Retina (tissue), 1 donor: ENCODE measurements around the gene XRCC4.
A peak's percentile ranks its signal among the peaks of the same experiment; 100 is the strongest.
"Not testable (repeated sequence)": the region's sequence is repeated elsewhere in the genome, so short reads cannot be mapped to it uniquely, and the experiment has no call there.

ENCODE experiments used
- DNase-seq: peaks from one replicate; pipeline ENCODE4 v3.0.0-alpha.2; 2016

The XRCC4 gene

DNA sequence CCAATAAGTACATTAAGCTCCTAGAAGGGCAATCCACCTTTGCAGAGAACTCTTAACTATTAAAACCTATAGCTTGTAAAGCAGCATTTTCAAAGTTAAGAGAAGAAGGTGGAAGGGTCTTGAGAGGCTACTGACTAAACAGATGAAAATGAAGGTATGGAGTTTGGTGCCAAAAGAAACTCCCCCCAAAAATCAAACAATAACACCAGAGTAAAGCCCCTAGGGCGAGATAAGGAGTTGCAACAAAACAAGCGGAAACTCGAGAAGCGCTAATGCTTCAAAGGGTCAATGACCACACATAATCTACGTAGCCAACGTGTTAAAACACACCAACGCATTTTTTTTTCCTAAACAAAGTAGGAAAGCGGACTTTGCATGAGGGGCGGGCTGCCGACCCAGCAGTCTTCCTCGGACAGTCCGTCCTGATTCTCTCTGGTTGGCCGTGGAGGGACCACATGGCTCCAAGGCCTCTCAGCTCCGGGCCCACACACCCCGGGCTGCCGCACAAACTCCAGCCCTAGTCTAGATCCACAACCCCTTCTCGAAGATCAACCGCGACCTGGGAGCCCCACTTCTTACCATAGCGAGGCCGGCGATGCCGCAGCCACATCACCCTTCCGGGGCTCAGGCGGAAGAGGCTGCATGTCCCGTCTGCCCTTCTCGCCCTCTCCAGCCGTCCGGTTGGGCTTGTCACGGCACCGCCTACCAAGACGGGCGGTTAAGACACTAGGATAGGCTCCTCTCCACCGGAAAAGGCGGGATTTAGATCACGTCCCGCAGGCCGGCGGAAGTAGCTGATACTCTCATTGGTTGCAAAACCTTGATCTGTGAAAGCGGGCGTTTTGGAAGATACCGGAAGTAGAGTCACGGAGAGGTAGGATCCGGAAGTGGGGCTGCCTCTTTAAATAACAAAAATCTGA is at the start of gene XRCC4, which contains the start of gene TMEM167A:
Gene XRCC4 (plus strand): TSS at position 806 of the 920 bp plus-strand sequence. CDS start 27,373 bp downstream, outside the sequence.
Gene TMEM167A (minus strand): TSS at position 653 of the 920 bp plus-strand sequence. CDS start 71 bp downstream, at position 582.
- peak; percentile 94 for DNase-seq

- DNase-seq = no peak
Measured at GRCh38 chr5:83029912-83030311, 47.4 kb upstream of the XRCC4 start.

- DNase-seq = no peak
Measured at GRCh38 chr5:83031381-83031780, 46.0 kb upstream of the XRCC4 start.

GRCh38 chr5:83034036-83034435 is 43.3 kb upstream of the XRCC4 start:
- no peak for DNase-seq

- no peak for DNase-seq
Measured at GRCh38 chr5:83034528-83035207, 42.7 kb upstream of the XRCC4 start.

GRCh38 chr5:83035373-83036100 is 41.8 kb upstream of the XRCC4 start:
- DNase-seq = peak; percentile 73

- DNase-seq = peak; percentile 26
Measured at GRCh38 chr5:83036991-83037575, 40.3 kb upstream of the XRCC4 start.

DNA sequence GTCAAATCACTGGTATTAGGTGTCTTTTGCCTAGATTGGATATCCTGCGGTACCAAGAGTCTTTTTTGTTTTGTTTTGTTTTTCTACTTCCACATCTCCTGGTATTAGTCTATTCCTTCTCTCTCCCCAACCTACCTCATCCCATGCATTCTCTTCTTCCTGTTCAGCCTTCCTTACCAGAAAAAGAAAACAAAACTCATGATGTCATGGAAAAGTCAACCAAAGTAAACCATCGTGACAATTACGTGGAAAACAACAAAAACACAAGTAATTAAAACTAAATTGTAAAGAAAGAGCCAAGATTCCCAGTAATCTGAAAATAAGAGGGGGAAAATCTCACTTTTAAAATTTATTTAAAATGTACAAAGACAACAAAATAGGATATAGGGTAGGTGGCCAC is 38.4 kb upstream of the XRCC4 start:
- no peak for DNase-seq

- no peak for DNase-seq
Measured at GRCh38 chr5:83042507-83042906, 34.8 kb upstream of the XRCC4 start.

DNA sequence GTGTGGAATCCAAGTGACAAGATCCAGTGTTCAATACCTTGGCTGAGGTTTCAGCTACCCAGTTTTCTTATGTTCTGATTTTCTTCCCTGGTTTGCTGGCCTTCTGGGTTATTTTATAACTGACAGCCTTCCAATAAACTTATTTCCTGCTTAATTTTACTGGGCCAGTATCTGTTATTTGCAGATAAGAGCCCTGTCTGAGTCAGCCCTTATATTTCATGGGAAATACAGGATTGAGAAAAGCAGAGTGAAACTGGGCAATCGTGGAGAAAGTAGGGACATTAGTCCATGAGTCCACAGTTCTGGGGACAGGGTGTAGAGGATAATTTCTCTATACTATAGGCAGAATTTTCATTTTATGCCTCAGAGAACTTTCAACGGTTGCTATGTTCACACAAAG is 32.4 kb upstream of the XRCC4 start:
- no peak for DNase-seq

- DNase-seq = no peak
Measured at GRCh38 chr5:83048277-83048676, 29.1 kb upstream of the XRCC4 start.

- DNase-seq = no peak
Measured at GRCh38 chr5:83048811-83049210, 28.5 kb upstream of the XRCC4 start.

DNA sequence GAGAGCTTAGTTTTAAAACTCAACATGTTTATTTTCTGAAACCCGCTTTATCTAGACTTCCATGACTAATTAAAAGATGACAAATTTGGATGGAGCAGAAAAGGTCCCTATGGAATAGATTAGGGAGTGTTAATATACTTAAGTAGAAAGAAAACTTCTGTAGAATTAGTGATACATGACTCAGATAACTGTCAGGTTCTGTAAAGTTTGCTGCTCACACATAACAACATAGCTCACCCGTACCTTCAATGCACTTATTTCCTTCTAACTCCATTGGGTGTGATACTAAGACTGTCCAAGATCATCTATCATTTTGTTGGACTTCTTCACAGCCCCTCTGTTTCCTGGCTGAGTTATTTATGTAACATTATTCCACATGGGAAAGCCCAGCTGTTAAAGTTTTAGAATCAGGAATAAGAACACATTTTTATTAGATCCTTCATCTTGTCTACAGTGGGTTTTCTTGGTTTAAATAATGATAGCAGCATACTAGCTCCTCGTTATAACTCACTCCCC is 27.9 kb upstream of the XRCC4 start:
- no peak for DNase-seq

GRCh38 chr5:83050723-83051340 is 26.5 kb upstream of the XRCC4 start:
- DNase-seq = no peak

DNA sequence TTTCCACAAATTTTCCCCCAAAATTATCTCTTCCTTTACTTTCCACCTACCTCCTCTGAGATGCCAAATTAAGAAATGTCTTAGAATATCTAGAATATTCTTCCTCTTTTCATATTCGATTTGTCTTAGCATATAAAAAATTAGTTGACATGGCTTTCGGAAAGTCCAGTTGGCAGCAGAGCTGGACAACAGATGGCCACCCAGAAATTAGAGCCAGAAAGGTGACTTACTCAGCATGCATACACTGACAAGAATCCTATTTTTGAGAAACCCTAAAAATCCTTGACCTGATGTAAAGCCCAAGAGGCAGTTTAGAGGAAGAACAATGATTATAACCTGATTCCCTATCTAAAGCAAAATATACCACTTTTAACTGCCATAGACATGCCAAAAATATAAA is 22.2 kb upstream of the XRCC4 start:
- DNase-seq = no peak

- no peak for DNase-seq
Measured at GRCh38 chr5:83058726-83059125, 18.6 kb upstream of the XRCC4 start.

DNA sequence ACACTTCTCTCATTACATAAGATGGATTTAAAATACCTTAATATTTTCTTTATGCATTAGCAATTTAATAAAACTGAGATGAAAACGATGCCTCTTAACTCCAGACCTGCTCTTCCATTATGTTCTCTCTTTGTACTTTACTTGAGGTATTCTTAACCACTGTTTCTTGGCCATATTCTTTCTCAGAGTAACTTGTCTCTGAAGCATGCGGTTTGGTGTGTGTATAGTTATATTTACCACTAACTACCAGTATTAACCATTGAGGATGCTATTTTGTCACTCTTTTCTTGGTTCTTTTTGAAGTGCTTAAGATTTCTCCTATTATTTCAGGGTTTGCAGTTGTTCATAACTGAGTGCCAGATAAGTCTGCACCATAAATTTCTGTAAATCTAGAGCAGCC is 18.0 kb upstream of the XRCC4 start:
- DNase-seq = no peak

DNA sequence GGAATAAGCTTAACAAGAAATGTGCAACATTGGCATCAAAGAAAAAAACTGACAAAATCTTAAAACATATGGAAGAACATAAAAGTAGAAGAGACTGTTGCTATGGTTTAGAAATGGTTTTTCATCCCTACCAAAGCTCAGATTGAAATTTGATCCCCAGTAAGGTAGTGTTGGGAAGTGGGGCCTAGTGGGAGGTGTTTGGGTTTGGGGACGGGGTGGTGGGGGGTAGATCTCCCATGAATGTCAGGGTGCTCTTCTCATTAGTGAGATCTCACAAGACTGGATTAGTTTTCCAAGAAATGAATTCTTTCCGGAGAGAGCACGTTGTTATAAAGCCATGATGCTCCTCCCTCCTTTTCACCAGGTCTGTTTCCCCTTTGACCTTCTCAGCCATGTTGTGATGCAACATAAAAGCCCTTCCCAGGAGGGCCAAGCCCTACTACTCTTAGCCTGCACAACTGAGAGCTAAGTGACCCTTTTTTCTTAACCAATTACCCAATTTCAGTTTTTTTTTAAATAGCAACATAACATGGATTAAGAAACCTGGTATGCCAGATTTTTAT is 10.7 kb upstream of the XRCC4 start:
- DNase-seq = no peak

GRCh38 chr5:83067377-83067776 is 10.0 kb upstream of the XRCC4 start:
- not testable (repeated sequence) for DNase-seq

DNA sequence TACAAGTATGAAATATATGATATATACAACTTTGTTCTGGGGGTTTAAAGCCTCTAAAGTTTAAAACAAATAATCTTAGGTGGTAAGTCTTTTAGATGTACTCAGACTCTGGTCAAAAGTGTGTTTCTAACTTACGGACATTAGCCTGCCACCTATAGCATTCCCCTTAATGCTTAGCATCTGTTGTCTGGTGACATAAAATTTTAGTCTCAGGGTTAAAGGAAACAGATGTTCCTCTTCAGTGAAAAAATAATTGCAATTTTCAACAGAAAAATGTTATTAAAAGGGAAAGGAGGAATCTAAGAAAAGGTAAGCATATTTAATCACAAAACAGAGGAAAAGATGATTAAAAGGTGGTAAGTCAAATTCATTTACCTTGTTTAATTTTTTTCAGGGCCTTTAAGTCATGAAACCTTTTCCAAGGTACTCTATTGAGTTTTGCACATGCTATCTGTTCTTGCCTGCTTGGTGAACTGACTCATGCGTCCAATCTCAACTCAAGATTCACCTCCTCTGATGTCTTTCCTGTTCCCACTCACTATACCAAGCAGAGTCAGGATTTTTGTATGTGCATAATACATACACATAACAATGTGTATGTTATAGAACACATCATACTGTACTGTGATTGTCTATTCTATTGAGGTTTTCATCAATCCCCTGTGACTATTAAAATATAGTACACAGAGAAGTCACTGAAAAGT is 8.1 kb upstream of the XRCC4 start:
- no peak for DNase-seq
